Heart right ventricle (tissue), 16 donors: ENCODE measurements around the gene SDK2. TPM values are rescaled to one million over a fixed set of nuclear protein-coding genes. Genes with fewer than 3 reads are reported as not detected.

ENCODE experiments used
- ATAC-seq, 8 donors: fragments of 200-7000 bp; cut with Tn5 transposase; one replicate each; pipeline ENCODE4 v1.9.1; 2020; ENCODE audit warnings: mild to moderate bottlenecking in 8 of 8, moderate library complexity in 8 of 8, moderate number of reproducible peaks in 1 of 8
- DNase-seq, 2 donors: peaks; one replicate each; pipeline ENCODE4 v3.0.0-alpha.2; 2020
- H3K27ac ChIP-seq, 10 donors: fragments of 200-600 bp; sonication (generic) in 2 of 10; one replicate each; pipeline versions ENCODE4 v1.5.0 to v1.8.0; 2020 to 2022; ENCODE audit warnings: mild to moderate bottlenecking in 3 of 10
- H3K27me3 ChIP-seq, 7 donors: fragments of 200-600 bp; one replicate each; pipeline ENCODE4 v1.8.0; 2021 to 2022; ENCODE audit warnings: mild to moderate bottlenecking in 2 of 7
- H3K36me3 ChIP-seq, 9 donors: fragments of 200-600 bp; sonication (generic) in 1 of 9; one replicate each; pipeline versions ENCODE4 v1.5.0 to v1.8.0; 2020 to 2022; ENCODE audit warnings: mild to moderate bottlenecking in 2 of 9
- H3K4me1 ChIP-seq, 9 donors: fragments of 200-600 bp; sonication (generic) in 1 of 9; one replicate each; pipeline versions ENCODE4 v1.5.0 to v1.8.0; 2020 to 2022; ENCODE audit warnings: mild to moderate bottlenecking in 4 of 9
- H3K4me3 ChIP-seq, 10 donors: fragments of 200-600 bp; sonication (generic) in 2 of 10; one replicate each; pipeline versions ENCODE4 v1.5.0 to v1.8.0; 2020 to 2022; ENCODE audit warnings: mild to moderate bottlenecking in 7 of 10, moderate library complexity in 2 of 10
- H3K9me3 ChIP-seq, 11 donors: fragments of 200-600 bp in 10 of 11; sonication (generic) in 2 of 11; one replicate each; pipeline versions ENCODE4 v1.5.0 to v1.8.0; 2013 to 2022; ENCODE audit warnings: mild to moderate bottlenecking in 2 of 11, control low read depth in 1 of 11, moderate library complexity in 1 of 11
- WGBS, 2 donors: extraction: QIAGEN DNeasy Blood & Tissue Kit; methylation state at CpG; one replicate each; pipeline ENCODE4 v1.1.7; 2013; ENCODE audit warnings: inconsistent platforms in 1 of 2; 5-methylcytosine and 5-hydroxymethylcytosine counted together
- intact Hi-C, 10 donors: fragments of 100-400 bp; cut with DNase I; formaldehyde crosslinking; loops; one replicate each; pipeline versions ENCODE4 v1.11.1 to v1.14.2; 2022
- polyA plus RNA-seq, 2 donors: library from polyadenylated mRNA; stranded (reverse); fragments of 200-250 nt; gene quantifications; one replicate each; pipeline ENCODE4 v1.2.3, GENCODE V29; 2013
- total RNA-seq, 10 donors: library from RNA; stranded (reverse); fragmentation: NEBNext Ultra II Directional in 3 of 10; extraction: Animal tissue kit (Norgen Biotek cat#: 25700) in 3 of 10; gene quantifications; one replicate each; pipeline versions ENCODE4 v1.2.1 to v1.2.4, GENCODE V29; 2021 to 2023
- TF ChIP-seq, protein P1 (sequence below), 9 donors: fragments of 200-600 bp; sonication (generic) in 2 of 9; IDR thresholded peaks; one replicate each; pipeline versions ENCODE4 v1.5.0 to v1.8.0; 2021 to 2022; ENCODE audit warnings: antibody characterized with exemption in 9 of 9, mild to moderate bottlenecking in 5 of 9, moderate library complexity in 1 of 9
- donor health status: Arrhythmogenic right ventricular cardiomyopathy.
- donor health status: ischemic (EF 13 %, LVEDD 7.1; RV severe dilation, severe dysfunction).
- donor health status: healthy with polysubstance abuse.
- donor health status: DM: no; HTN: yes; CAD: no.
- donor health status: DM: no; HTN: no; CAD: no.
- donor health status: ischemic (EF 25% LVEDD 6.9; RV normal size, moderate dysfunction).
- donor health status: ischemic (EF 25% LVEDD 5.7; RV mildly dilated, moderate dysfunction).
- donor health status: healthy.
- donor health status: DM: yes; HTN: yes; CAD: no.
- donor health status: Ischemic cardiomyopathy.
- donor health status: ischemic (EF 35%, LVEDD 5.7; RV mildly dilated, moderate dysfunction).
- donor health status: nonischemic (EF 11% LVEDD 7.7; RV severe dilation, severe dysfunction).
- donor health status: DM: yes; HTN: yes; CAD: no.
- donor health status: PGD.
- donor health status: ischemic (EF 29% LVEDD 5.4; RV normal size, mild dysfunction).
- donor health status: nonischemic (EF 23%, LVEDD 6.1; RV moderate dilation, normal function).

The SDK2 gene
- total and polyA plus RNA-seq, 12 donors, result 0.44 to 4.2 (median 1.9) TPM

DNA sequence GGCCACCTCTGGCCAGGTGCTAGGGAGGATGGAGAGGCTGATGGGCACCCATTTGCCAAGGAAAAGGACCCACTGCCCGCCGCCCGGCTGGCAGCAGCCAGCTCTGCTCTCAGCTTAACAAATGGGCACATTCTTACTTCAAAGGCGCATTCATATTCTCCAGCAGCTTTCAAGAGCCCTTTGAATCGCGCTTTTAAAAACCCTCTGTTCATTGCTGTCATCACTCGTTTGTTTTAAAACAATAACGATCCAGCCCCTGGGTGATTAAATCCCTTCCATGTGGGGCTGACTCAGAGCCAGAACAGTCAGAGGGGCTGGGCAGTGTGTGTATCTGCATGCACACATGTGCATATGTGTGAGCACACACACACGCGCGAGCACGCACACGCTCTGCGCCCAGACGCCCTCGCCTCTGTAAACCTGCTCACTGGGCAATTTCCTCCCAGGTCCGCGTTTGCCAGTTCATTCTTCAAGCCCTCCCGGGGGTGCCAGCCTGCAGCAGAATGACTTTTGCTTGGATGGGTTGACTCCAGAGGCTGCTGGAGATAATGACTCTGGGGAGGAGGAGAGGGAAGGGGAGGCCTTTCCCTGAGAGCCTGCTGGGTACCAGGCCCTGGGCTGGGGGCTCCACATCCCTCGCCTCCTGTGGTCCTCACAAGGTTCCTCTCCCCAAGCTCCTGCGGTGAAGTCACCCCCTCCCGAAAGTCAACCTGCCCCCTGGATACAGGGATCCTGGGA lies 133.1 kb downstream of the SDK2 start:
- ATAC-seq (no peak), DNase-seq (no peak)
- Histone ChIP-seq H3K27ac (no peak overlapping the region), H3K36me3 (no peaks in the 10 kb centered on the region), H3K9me3 (no peaks in the 10 kb centered on the region), H3K4me1 (no peaks in the 10 kb centered on the region), H3K4me3 (no peak overlapping the region), H3K27me3 (peaks cover 0 to 8% (median 0%) of the 10 kb centered on the region in 7 donors)
- TF ChIP-seq, protein P1, sequence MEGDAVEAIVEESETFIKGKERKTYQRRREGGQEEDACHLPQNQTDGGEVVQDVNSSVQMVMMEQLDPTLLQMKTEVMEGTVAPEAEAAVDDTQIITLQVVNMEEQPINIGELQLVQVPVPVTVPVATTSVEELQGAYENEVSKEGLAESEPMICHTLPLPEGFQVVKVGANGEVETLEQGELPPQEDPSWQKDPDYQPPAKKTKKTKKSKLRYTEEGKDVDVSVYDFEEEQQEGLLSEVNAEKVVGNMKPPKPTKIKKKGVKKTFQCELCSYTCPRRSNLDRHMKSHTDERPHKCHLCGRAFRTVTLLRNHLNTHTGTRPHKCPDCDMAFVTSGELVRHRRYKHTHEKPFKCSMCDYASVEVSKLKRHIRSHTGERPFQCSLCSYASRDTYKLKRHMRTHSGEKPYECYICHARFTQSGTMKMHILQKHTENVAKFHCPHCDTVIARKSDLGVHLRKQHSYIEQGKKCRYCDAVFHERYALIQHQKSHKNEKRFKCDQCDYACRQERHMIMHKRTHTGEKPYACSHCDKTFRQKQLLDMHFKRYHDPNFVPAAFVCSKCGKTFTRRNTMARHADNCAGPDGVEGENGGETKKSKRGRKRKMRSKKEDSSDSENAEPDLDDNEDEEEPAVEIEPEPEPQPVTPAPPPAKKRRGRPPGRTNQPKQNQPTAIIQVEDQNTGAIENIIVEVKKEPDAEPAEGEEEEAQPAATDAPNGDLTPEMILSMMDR (IDR thresholded peaks at IDR 0.05), result no peak
- 76 to 78% methylated on average over 22 of the region's 22 CpGs for WGBS, 2 donors
- intact Hi-C loops, result no loop called here

DNA sequence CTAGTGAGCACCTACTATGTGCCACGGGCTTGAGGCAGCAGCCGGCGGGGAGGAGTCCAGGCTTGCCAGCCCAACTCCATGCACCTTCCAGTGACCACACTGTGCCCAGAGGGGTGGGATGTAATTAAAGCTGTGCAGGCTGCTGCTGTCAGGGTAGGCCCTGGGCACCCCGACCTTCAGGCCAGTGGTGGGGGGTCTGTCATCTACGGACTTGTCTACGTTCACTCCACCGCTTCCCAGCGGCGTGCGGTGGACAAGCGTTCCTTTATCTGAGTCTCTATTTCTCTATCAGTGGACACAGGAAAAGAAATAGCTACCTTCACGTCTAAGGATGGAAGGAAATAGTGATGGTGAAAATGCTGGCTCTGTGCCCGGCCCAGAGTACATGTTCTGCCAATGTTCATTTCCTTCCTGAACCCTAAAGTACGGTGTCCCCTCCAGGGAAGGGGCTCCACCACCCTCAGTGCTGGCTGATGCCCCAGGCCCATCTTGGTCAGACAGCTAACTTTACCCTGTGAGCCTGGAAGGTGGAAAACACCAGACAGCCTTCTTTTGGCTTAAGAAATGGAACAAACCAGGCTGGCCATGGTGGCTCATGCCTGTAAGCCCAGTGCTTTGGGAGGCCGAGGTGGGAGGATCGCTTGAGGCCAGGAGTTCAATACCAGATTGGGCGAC lies 135.2 kb downstream of the SDK2 start:
- intact Hi-C loops, result no loop called here
- no peak for DNase-seq
- H3K4me1 ChIP-seq, result no peaks in the 10 kb centered on the region
- no peaks in the 10 kb centered on the region for H3K36me3 ChIP-seq
- H3K9me3 ChIP-seq, result no peaks in the 10 kb centered on the region
- H3K27ac ChIP-seq, result no peak overlapping the region
- H3K4me3 ChIP-seq, result no peak overlapping the region
- TF ChIP-seq, protein P1 (IDR thresholded peaks at IDR 0.05), result no peak
- ATAC-seq, result no peak
- 72 to 76% methylated on average over 17 of the region's 17 CpGs for WGBS, 2 donors
- peaks cover 0 to 8% (median 0%) of the 10 kb centered on the region in 7 donors for H3K27me3 ChIP-seq

DNA sequence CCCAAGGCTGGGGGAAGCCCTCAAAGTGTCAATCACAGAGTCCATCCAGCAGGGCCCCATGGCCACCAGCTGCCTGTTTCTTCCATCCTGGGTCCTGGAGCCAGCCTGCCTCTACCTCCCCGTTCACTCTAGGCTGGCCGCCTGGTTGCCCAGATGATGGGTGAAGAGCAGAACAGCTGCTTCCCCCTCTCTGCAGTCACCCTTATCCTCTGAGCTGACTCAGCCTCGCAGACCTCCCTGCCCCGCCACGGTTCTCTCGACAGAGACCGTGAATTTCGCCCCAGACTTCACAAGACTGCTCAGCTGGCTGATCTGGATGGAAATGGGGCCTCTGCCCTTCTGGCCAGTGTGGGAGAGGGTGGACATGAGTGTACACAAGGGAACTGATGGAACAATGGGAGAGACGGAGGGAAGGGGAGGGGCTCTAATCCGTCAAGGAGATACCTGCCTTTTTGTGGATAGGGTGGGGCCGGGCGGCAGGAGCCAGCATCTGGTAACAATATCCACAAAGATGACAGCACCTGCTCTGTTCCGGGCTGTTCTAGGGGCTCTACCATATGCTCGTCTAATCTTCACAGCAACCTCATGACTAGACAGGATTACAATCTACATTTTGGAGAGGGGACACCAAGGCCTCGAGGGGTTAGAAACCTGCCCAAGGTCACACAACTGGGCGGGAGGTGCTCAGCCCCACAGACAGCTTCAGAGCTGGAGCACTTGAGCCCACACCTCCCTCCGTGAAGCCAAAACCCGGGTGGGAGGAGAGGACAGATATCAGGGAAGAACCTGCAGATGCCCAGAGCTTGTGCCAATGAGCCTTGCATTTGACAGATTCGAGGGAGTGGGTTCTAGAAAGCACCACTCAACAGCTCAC lies 136.0 kb downstream of the SDK2 start:
- H3K27me3 ChIP-seq, result peaks cover 0 to 8% (median 0%) of the 10 kb centered on the region in 7 donors
- 81 to 82% methylated on average over 19 of the region's 19 CpGs for WGBS, 2 donors
- no peak for ATAC-seq
- no peaks in the 10 kb centered on the region for H3K36me3 ChIP-seq
- no peak overlapping the region for H3K27ac ChIP-seq
- TF ChIP-seq, protein P1 (IDR thresholded peaks at IDR 0.05), result no peak
- no peak for DNase-seq
- no peaks in the 10 kb centered on the region for H3K4me1 ChIP-seq
- intact Hi-C loops, result no loop called here
- no peak overlapping the region for H3K4me3 ChIP-seq
- H3K9me3 ChIP-seq, result no peaks in the 10 kb centered on the region
